ENCODE results near the gene AFF3. TPM values are rescaled to one million over a fixed set of nuclear protein-coding genes. Genes with fewer than 3 reads are reported as not detected.

AFF3 gene
- total RNA-seq, 1 experiment from 2014 or later = 0.22 TPM

DNA sequence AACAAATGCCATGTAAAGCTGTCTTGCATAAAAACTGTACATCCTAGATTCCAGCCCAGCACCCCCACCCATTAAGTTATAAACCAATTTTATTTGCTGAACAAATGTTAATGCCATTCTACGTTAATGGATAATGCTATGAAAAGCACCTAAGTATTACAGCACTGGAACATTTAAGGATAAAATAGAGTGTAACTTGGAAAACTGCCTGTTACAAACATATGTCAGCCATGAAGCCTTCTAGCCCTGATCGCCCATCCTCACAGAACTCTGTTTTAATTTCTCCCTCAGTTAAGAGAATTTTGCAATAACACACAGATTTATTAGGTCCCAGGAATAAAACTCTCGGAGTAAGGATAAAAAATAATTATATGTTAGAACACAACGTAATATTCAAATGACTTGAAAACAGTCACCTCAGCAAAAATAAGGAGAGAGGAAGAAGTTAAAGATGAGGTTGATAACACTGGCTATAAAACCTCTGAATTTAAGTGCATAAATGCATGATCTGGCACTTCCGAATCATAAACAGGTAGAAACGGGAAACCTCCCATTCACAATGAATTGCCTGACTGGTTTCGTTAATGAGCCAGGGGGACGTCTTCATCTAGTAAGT, 308.7 kb downstream of the AFF3 start:
- Histone ChIP-seq H3K4me1 (ENCODE audit: insufficient read depth, low read length) (no peaks in the 10 kb centered on the region), H2BK20ac (ENCODE audit: low read depth, low read length, poor library complexity, severe bottlenecking) (no peak overlapping the region), H3K23me2 (ENCODE audit: insufficient read length, low read depth, low read length, poor library complexity, severe bottlenecking) (no peaks in the 10 kb centered on the region), H2AFZ (ENCODE audit: low read length) (no peak overlapping the region), H3K23ac (ENCODE audit: insufficient read length, low read depth, low read length) (no peak overlapping the region), H3K14ac (ENCODE audit: insufficient read depth, low read length) (no peak overlapping the region), H3K4me2 (ENCODE audit: insufficient read depth, insufficient read length, low read length) (no peak overlapping the region), H2AK5ac (ENCODE audit: insufficient read length, low read length) (no peak overlapping the region), H3K56ac (ENCODE audit: insufficient read length, low read depth, low read length) (no peak overlapping the region), H3K9ac (ENCODE audit: extremely low read depth, insufficient read length, low read length) (no peak overlapping the region), H3K9me3 (ENCODE audit: control insufficient read depth, low read depth, low read length) (no peaks in the 10 kb centered on the region), H3K79me1 (ENCODE audit: insufficient read depth, low read depth, low read length, poor library complexity, severe bottlenecking) (no peaks in the 10 kb centered on the region), H4K5ac (ENCODE audit: insufficient read length, low read depth, low read length) (no peak overlapping the region), H3K79me2 (ENCODE audit: insufficient read depth, low read length) (no peaks in the 10 kb centered on the region), H3K27me3 (ENCODE audit: insufficient read depth, low read length) (no peaks in the 10 kb centered on the region), H2BK5ac (ENCODE audit: insufficient read length, low read length) (no peak overlapping the region), H2BK12ac (ENCODE audit: insufficient read length, low read depth, low read length) (no peak overlapping the region), H3T11ph (ENCODE audit: low read length) (no peak overlapping the region), H2BK120ac (ENCODE audit: low read depth, low read length, poor library complexity, severe bottlenecking) (no peak overlapping the region), H2BK15ac (ENCODE audit: low read depth, low read length) (no peak overlapping the region), H3K18ac (ENCODE audit: insufficient read length, low read depth, low read length) (no peak overlapping the region), H4K91ac (ENCODE audit: insufficient read length, low read depth, low read length) (no peak overlapping the region), H3K4ac (ENCODE audit: low read depth, low read length) (no peak overlapping the region), H4K8ac (replicated peaks; ENCODE audit: insufficient read length, low read depth, low read length) (no peak overlapping the region), H4K20me1 (ENCODE audit: control insufficient read depth, insufficient read depth, insufficient read length) (no peaks in the 10 kb centered on the region), H3K27ac (ENCODE audit: insufficient read length, low read depth, low read length) (no peak overlapping the region)
- peaks cover 11% of the 10 kb centered on the region for H3K27me3 Mint-ChIP-seq (ENCODE audit: low read depth)
- H3K4me1 Mint-ChIP-seq = no peaks in the 10 kb centered on the region
- TF ChIP-seq, protein P1, sequence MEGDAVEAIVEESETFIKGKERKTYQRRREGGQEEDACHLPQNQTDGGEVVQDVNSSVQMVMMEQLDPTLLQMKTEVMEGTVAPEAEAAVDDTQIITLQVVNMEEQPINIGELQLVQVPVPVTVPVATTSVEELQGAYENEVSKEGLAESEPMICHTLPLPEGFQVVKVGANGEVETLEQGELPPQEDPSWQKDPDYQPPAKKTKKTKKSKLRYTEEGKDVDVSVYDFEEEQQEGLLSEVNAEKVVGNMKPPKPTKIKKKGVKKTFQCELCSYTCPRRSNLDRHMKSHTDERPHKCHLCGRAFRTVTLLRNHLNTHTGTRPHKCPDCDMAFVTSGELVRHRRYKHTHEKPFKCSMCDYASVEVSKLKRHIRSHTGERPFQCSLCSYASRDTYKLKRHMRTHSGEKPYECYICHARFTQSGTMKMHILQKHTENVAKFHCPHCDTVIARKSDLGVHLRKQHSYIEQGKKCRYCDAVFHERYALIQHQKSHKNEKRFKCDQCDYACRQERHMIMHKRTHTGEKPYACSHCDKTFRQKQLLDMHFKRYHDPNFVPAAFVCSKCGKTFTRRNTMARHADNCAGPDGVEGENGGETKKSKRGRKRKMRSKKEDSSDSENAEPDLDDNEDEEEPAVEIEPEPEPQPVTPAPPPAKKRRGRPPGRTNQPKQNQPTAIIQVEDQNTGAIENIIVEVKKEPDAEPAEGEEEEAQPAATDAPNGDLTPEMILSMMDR (conservative IDR thresholded peaks at IDR 0.05) = no peak
- no peaks in the 10 kb centered on the region for H3K9me3 Mint-ChIP-seq
- no peak for DNase-seq
- WGBS (ENCODE audit: extremely low coverage, insufficient read length, low lambda C conversion rate) = no CpG with 5 or more reads among the region's 8 CpGs
- no peak overlapping the region for H3K4me3 Mint-ChIP-seq
- no peaks in the 10 kb centered on the region for H3K36me3 Mint-ChIP-seq (ENCODE audit: insufficient read depth in 1 of 3, low read depth in 3 of 3)
- H3K27ac Mint-ChIP-seq = no peak overlapping the region
